ENCODE data around the gene FHIP1B. TPM values are rescaled to one million over a fixed set of nuclear protein-coding genes. Genes with fewer than 3 reads are reported as not detected.

FHIP1B gene
- total and polyA plus RNA-seq, 11 donors = 13.1 to 30.3 (median 16.3) TPM

DNA sequence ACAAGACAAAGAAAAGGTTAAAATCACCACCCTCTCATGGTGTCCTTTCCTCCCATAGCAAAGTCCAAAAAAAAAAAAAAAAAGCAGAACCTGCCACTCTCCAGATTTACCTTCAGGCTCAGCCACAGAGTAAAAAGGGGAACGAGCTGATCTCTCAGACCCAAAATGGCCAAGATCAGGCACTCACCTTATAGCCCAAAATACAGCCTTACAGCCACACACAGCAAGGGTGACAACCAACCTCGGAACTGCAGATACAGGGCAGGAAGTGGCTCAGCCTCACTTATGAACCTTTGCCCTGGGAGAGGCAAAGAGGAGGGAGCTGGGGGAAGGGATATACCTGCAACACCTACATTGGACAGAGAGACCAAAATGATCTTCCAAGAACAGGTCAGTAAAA lies 4.5 kb downstream of the FHIP1B start:
- Histone ChIP-seq H3K9me3 (no peaks in the 10 kb centered on the region), H3K27me3 (no peaks in the 10 kb centered on the region), H3K4me3 (no peak overlapping the region), H3K27ac (no peak overlapping the region), H3K36me3 (no peaks in the 10 kb centered on the region), H3K4me1 (peaks cover 0 to 53% (median 28%) of the 10 kb centered on the region in 12 donors)
- ATAC-seq = no peak
- TF ChIP-seq, protein P1, sequence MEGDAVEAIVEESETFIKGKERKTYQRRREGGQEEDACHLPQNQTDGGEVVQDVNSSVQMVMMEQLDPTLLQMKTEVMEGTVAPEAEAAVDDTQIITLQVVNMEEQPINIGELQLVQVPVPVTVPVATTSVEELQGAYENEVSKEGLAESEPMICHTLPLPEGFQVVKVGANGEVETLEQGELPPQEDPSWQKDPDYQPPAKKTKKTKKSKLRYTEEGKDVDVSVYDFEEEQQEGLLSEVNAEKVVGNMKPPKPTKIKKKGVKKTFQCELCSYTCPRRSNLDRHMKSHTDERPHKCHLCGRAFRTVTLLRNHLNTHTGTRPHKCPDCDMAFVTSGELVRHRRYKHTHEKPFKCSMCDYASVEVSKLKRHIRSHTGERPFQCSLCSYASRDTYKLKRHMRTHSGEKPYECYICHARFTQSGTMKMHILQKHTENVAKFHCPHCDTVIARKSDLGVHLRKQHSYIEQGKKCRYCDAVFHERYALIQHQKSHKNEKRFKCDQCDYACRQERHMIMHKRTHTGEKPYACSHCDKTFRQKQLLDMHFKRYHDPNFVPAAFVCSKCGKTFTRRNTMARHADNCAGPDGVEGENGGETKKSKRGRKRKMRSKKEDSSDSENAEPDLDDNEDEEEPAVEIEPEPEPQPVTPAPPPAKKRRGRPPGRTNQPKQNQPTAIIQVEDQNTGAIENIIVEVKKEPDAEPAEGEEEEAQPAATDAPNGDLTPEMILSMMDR (IDR thresholded peaks at IDR 0.05) = no peak
- TF ChIP-seq POLR2A (IDR thresholded peaks at IDR 0.05) = no peak
- 55 to 66% (median 62%) methylated on average over 2 of the region's 2 CpGs for WGBS, 4 donors
- no peak for DNase-seq
- intact Hi-C loops (cut with DNase I) = loop anchor here in 1 of 10 donors (10.0 kb wide), 1 partner anchor 245 kb away; the partner anchor contains the start of gene TRIM3

DNA sequence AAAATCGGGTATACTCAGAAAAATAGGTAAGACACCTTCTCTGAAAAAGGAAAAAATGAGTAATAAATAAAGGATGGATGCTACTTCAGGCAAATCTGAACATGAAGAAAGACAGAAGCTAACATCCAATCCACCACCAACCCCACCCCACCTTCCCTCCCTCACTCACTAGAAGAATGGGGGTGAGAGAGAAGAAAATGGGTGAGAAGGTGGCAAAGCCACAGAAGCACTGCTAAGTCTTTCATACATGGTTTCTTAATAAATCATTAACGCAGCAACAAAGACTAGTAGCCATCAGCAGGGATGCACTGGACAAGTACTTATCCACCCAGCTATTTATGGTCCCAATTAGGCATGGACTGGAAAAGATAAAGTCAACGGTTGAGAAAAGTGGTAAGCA lies 5.9 kb downstream of the FHIP1B start:
- TF ChIP-seq, protein P1 (IDR thresholded peaks at IDR 0.05) = no peak
- no peak for TF ChIP-seq POLR2A (IDR thresholded peaks at IDR 0.05)
- Histone ChIP-seq H3K4me3 (no peak overlapping the region), H3K4me1 (peaks cover 5 to 51% (median 27%) of the 10 kb centered on the region in 12 donors), H3K36me3 (peaks cover 0 to 10% (median 9%) of the 10 kb centered on the region in 9 donors), H3K27me3 (no peaks in the 10 kb centered on the region), H3K27ac (no peak overlapping the region), H3K9me3 (no peaks in the 10 kb centered on the region)
- 49 to 83% (median 62%) methylated on average over 3 of the region's 3 CpGs for WGBS, 4 donors
- intact Hi-C loops (cut with DNase I) = no loop called here
- ATAC-seq = no peak
- no peak for DNase-seq

DNA sequence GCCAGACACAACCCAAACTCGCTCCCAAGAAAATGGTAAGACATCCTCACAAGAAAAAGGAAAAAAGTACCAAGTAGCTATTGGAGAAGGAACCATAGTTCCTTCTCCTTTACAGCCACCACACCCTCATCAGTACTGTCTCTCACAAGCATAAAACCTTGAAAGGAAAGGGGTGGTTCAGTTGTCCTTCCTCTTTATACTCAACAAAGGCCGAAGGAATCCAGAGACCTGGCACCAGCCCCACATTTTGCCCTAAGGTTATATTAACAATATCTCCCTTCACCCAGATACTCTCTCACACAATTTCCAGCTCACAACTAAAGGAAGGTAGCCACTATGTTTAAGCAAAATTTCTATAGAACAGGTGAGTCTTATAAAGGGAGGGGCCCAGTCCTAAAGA lies 8.5 kb downstream of the FHIP1B start:
- TF ChIP-seq, protein P1 (IDR thresholded peaks at IDR 0.05) = no peak
- Histone ChIP-seq H3K27me3 (no peaks in the 10 kb centered on the region), H3K4me3 (no peak overlapping the region), H3K36me3 (peaks cover 0 to 36% (median 34%) of the 10 kb centered on the region in 9 donors), H3K9me3 (no peaks in the 10 kb centered on the region), H3K27ac (peak overlapping the region in 9 of 12 donors; percentile 15 to 68 (median 29)), H3K4me1 (peaks cover 3 to 40% (median 18%) of the 10 kb centered on the region in 12 donors)
- ATAC-seq (peak in 3 of 4 donors; percentile 72 to 78 (median 75)), DNase-seq (peak in 1 of 5 donors; percentile 44)
- WGBS, 4 donors = 55 to 59% (median 58%) methylated on average over 2 of the region's 2 CpGs
- intact Hi-C loops (cut with DNase I) = no loop called here

DNA sequence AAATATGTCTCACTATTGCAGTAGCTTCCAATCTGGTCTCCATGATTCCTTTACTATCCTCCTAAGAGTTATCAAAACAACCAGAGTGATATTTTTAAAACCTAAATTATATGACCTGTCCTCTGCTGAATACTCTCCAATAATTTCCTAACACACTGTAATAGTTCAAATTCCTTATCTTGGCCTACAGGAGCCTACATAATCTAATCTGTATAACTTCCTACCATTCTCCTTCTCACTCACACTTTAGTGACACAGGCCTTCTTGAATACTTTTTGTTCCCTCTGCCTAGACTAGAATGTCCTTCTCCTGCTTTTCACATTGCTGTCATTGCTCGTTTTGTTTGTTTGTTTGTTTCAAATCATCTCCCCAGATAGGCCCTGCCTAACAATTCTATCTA lies 9.4 kb downstream of the FHIP1B start:
- WGBS, 4 donors = 17 to 40% (median 25%) methylated on average over 1 of the region's 1 CpG
- DNase-seq (no peak), ATAC-seq (peak in 1 of 4 donors; percentile 33)
- no peaks in the 10 kb centered on the region for H3K27me3 ChIP-seq
- peak overlapping the region in 8 of 12 donors; percentile 2 to 68 (median 40) for H3K27ac ChIP-seq
- no peak overlapping the region for H3K4me3 ChIP-seq
- H3K36me3 ChIP-seq = peaks cover 0 to 44% (median 42%) of the 10 kb centered on the region in 9 donors
- TF ChIP-seq, protein P1 (IDR thresholded peaks at IDR 0.05) = no peak
- TF ChIP-seq POLR2A (IDR thresholded peaks at IDR 0.05) = no peak
- H3K9me3 ChIP-seq = no peaks in the 10 kb centered on the region
- peaks cover 3 to 40% (median 18%) of the 10 kb centered on the region in 12 donors for H3K4me1 ChIP-seq
- intact Hi-C loops (cut with DNase I) = no loop called here

All from heart left ventricle (tissue), 16 donors.